Mesodermal cell (in vitro differentiated cells): ENCODE data around the gene GYS2.

Experiments used
- H3K27ac ChIP-seq: 2 replicates; pipeline ENCODE4 v1.7.0; 2013; ENCODE audit warnings: mild to moderate bottlenecking, low read depth, low read length, moderate library complexity; ENCODE audit not compliant: severe bottlenecking
- H3K36me3 ChIP-seq: 2 replicates; pipeline ENCODE4 v1.7.1; 2013; ENCODE audit warnings: mild to moderate bottlenecking, low read length, moderate library complexity; ENCODE audit not compliant: control insufficient read depth, insufficient read depth
- H3K4me1 ChIP-seq: one replicate; pipeline ENCODE4 v1.7.1; 2013; ENCODE audit warnings: mild to moderate bottlenecking, low read length; ENCODE audit not compliant: insufficient read depth, control insufficient read depth, poor library complexity, severe bottlenecking
- H3K4me3 ChIP-seq: 2 replicates; pipeline ENCODE4 v1.7.0; 2013; ENCODE audit warnings: low read length, control low read depth, mild to moderate bottlenecking; ENCODE audit not compliant: insufficient read depth, poor library complexity, severe bottlenecking; ENCODE audit errors: extremely low read depth
- H3K9me3 ChIP-seq: 2 replicates; pipeline ENCODE4 v1.7.1; 2013; ENCODE audit warnings: mild to moderate bottlenecking, low read length, moderate library complexity; ENCODE audit not compliant: control insufficient read depth
- WGBS, 2 experiments: methylation state at CpG; one replicate each; pipeline ENCODE4 v1.1.5; 2013; ENCODE audit warnings: missing lambda C conversion rate in 2 of 2; ENCODE audit not compliant: insufficient coverage in 2 of 2; 5-methylcytosine and 5-hydroxymethylcytosine counted together

GYS2 gene

GRCh38 chr12:21507849-21508248 lies 96.8 kb downstream of the GYS2 start:
- no peak overlapping the region for H3K4me3 ChIP-seq
- no peaks in the 10 kb centered on the region for H3K9me3 ChIP-seq
- H3K27ac ChIP-seq, result no peak overlapping the region
- H3K36me3 ChIP-seq, result peaks cover 52% of the 10 kb centered on the region
- no peaks in the 10 kb centered on the region for H3K4me1 ChIP-seq
- WGBS, 2 experiments, result no CpG with 5 or more reads among the region's 2 CpGs

DNA sequence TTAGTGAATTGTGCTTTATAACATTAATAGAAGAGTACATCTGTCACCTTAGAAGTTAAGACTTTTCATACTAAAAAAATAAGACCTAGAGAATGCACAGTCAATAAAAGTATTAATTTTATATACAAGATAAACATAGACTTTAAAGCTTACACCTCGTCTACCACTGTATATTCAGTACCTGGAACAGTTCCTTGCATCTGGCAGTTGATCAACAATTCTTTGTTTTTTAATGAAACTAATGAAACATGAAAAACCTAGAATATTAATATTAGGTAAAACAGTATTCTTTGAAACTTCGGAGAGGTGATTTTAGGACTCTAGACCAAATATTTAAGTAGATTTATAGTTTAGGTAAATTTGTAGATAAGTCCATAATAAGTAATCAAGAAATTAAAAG lies 98.8 kb downstream of the GYS2 start:
- Histone ChIP-seq H3K36me3 (peaks cover 39% of the 10 kb centered on the region), H3K4me1 (no peaks in the 10 kb centered on the region), H3K27ac (no peak overlapping the region), H3K4me3 (no peak overlapping the region), H3K9me3 (no peaks in the 10 kb centered on the region)
- WGBS, 2 experiments, result no CpG with 5 or more reads among the region's 2 CpGs

DNA sequence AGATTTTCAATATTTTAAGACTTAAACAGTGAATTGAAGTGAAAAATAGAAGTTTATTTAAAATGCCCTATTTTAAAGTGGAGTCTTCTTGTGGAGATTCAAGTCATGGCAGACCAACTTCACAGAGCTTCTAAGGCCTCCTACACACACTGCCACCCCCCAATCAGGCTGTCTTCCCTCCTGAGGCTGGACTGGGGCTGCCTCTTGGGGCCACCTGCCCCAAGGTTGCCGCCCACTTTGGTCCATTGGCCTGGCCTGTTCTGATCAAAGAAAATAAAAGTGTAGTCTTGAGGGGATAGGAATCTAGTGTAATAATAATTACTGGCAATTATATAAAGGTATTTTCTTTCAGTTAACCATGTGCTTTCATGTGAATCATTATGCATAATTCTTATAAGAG lies 101.8 kb downstream of the GYS2 start:
- H3K36me3 ChIP-seq, result peaks cover 23% of the 10 kb centered on the region
- WGBS, 2 experiments, result no CpG with 5 or more reads among the region's 1 CpG
- no peak overlapping the region for H3K27ac ChIP-seq
- peak overlapping the region; percentile 80 for H3K4me3 ChIP-seq
- no peaks in the 10 kb centered on the region for H3K9me3 ChIP-seq
- H3K4me1 ChIP-seq, result no peaks in the 10 kb centered on the region

- no peaks in the 10 kb centered on the region for H3K9me3 ChIP-seq
- 0% methylated on average over 11 to 13 of the region's 14 CpGs for WGBS, 2 experiments
- peaks cover 27% of the 10 kb centered on the region for H3K36me3 ChIP-seq
- H3K27ac ChIP-seq, result peak overlapping the region; percentile 98
- no peaks in the 10 kb centered on the region for H3K4me1 ChIP-seq
- peak overlapping the region; percentile 80 for H3K4me3 ChIP-seq
Observed at GRCh38 chr12:21502164-21502496, 102.5 kb downstream of the GYS2 start.

DNA sequence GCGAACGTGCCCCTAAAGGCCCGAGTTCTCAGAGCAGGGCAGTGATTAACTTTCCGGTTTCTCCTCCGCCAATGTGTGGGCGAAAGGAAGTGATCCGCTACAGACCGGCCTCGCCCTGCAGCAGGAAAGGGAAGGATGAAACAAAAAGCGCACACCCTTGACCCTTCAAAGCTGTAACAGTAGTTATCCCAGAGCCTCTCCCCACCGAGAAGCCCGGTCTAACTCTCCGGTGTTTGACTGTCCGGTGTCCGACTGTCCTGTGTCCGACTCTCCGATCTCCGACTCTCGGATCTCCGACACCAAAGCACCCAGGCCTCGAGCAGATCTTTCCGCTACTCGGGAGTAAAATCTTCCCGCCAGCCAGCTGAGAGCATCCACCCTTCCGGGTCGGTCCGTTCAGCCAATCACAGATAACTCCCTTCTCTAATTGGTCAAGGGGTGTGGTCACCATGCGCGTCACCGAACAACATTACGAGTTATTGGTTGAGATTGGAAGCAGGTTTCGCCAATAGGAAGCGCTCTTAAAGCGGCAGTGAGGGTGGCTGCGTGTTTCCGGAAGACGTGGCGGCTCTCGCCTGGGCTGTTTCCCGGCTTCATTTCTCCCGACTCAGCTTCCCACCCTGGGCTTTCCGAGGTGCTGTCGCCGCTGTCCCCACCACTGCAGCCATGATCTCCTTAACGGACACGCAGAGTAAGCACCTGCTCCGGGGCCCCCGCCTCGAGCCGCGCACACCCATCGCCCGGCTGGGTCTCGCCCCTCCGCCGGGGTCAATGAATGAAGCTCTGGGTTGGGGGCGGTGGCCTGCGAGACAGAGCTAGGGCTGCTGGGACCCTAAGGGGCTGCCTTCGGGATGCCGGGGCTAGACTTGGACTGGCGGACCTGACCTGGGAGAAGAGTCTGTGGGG lies 103.1 kb downstream of the GYS2 start, which contains the start of the genes GOLT1B and RECQL:
Gene GOLT1B, plus strand, starts transcription at position 532 of the 906 bp plus-strand sequence. Its CDS starts 135 bp downstream, at position 667.
Gene RECQL, minus strand, starts transcription at position 378 of the 906 bp plus-strand sequence. CDS start 2,065 bp downstream, outside the sequence.
- Histone ChIP-seq H3K36me3 (peaks cover 33% of the 10 kb centered on the region), H3K9me3 (no peaks in the 10 kb centered on the region), H3K4me3 (peak within 1 kb of the TSS; percentile 80), H3K27ac (peak within 1 kb of the TSS; percentile 98), H3K4me1 (no peaks in the 10 kb centered on the region)
- 0 to 1% methylated on average over 39 to 48 of the region's 61 CpGs for WGBS, 2 experiments

GRCh38 chr12:21500786-21501257 lies 103.8 kb downstream of the GYS2 start:
- WGBS, 2 experiments, result 0 to 20% methylated on average over 2 to 4 of the region's 8 CpGs
- peaks cover 40% of the 10 kb centered on the region for H3K36me3 ChIP-seq
- peak overlapping the region; percentile 98 for H3K27ac ChIP-seq
- H3K4me3 ChIP-seq, result peak overlapping the region; percentile 80
- H3K9me3 ChIP-seq, result no peaks in the 10 kb centered on the region
- no peaks in the 10 kb centered on the region for H3K4me1 ChIP-seq

DNA sequence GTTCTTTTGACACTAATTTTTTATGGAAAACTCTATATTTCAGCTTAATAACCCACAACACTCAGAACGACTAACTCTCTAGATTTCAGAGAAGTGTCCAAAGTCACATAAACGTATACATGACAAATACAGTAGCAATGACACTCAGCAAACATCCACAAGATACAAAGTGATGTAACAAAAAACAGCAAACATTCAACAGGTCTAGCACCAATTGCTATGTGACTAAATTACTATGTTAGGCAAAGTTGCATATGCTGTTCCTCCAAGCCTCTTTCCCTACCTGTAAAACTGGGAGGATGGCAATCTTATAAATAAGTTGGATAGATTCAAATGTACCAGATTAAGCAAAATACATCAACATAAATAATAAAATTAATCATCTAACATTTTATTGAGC lies 104.9 kb downstream of the GYS2 start:
- H3K4me3 ChIP-seq, result peak overlapping the region; percentile 80
- H3K4me1 ChIP-seq, result no peaks in the 10 kb centered on the region
- H3K9me3 ChIP-seq, result no peaks in the 10 kb centered on the region
- peaks cover 51% of the 10 kb centered on the region for H3K36me3 ChIP-seq
- 33 to 57% methylated on average over 1 to 2 of the region's 2 CpGs for WGBS, 2 experiments
- no peak overlapping the region for H3K27ac ChIP-seq
